Mesendoderm (in vitro differentiated cells): Measurements from ENCODE around the gene RBM15.
A peak's percentile ranks its signal among the peaks of the same experiment; 100 is the strongest.

Experiments used
- DNase-seq: peaks from one replicate; pipeline ENCODE4 v3.0.0; 2013
- H2AK5ac ChIP-seq: 2 replicates; pipeline ENCODE4 v1.6.1; 2013; ENCODE audit warnings: low read length, inconsistent platforms
- H2BK120ac ChIP-seq: 2 replicates; pipeline ENCODE4 v1.6.1; 2013; ENCODE audit warnings: low read depth, mild to moderate bottlenecking, low read length, moderate library complexity, mixed read lengths
- H2BK15ac ChIP-seq: replicated peaks from 2 replicates; pipeline ENCODE4 v1.6.1; 2013; ENCODE audit warnings: low read depth, mild to moderate bottlenecking, moderate library complexity
- H2BK5ac ChIP-seq: 2 replicates; pipeline ENCODE4 v1.6.1; 2013; ENCODE audit warnings: low read length, inconsistent platforms
- H3K18ac ChIP-seq: 2 replicates; pipeline ENCODE4 v1.6.1; 2013; ENCODE audit warnings: mild to moderate bottlenecking, low read length, mixed read lengths
- H3K23ac ChIP-seq: one replicate; pipeline ENCODE4 v1.6.1; 2013; ENCODE audit warnings: low read length
- H3K27ac ChIP-seq: 2 replicates; pipeline ENCODE4 v1.5.1; 2013; ENCODE audit warnings: low read depth, mild to moderate bottlenecking, inconsistent platforms, low read length, moderate library complexity
- H3K27me3 ChIP-seq: 2 replicates; pipeline ENCODE4 v1.6.1; 2013; ENCODE audit warnings: low read length, control low read depth, mild to moderate bottlenecking, inconsistent platforms; ENCODE audit not compliant: insufficient read depth, poor library complexity
- H3K36me3 ChIP-seq: 2 replicates; pipeline ENCODE4 v1.6.1; 2013; ENCODE audit warnings: low read length, inconsistent platforms; ENCODE audit not compliant: control insufficient read depth, insufficient read depth
- H3K4ac ChIP-seq: one replicate; pipeline ENCODE4 v1.6.1; 2013; ENCODE audit warnings: low read depth, mild to moderate bottlenecking, low read length, moderate library complexity
- H3K4me1 ChIP-seq: 2 replicates; pipeline ENCODE4 v1.6.1; 2013; ENCODE audit warnings: low read depth, low read length, inconsistent platforms; ENCODE audit not compliant: control insufficient read depth
- H3K4me2 ChIP-seq: 2 replicates; pipeline ENCODE4 v1.6.1; 2013; ENCODE audit warnings: low read length
- H3K4me3 ChIP-seq: 2 replicates; pipeline ENCODE4 v1.5.1; 2013; ENCODE audit warnings: mild to moderate bottlenecking, low read length
- H3K56ac ChIP-seq: one replicate; pipeline ENCODE4 v1.6.1; 2013; ENCODE audit warnings: low read length
- H3K79me1 ChIP-seq: 2 replicates; pipeline ENCODE4 v1.6.1; 2013; ENCODE audit warnings: low read length, inconsistent platforms
- H3K79me2 ChIP-seq: 2 replicates; pipeline ENCODE4 v1.6.1; 2013; ENCODE audit warnings: mild to moderate bottlenecking, low read length; ENCODE audit not compliant: control insufficient read depth, insufficient read depth
- H3K9ac ChIP-seq: 2 replicates; pipeline ENCODE4 v1.6.1; 2013; ENCODE audit warnings: low read length, inconsistent platforms
- H4K5ac ChIP-seq: one replicate; pipeline ENCODE4 v1.6.1; 2013; ENCODE audit warnings: low read length
- H4K8ac ChIP-seq: one replicate; pipeline ENCODE4 v1.6.1; 2013; ENCODE audit warnings: low read depth, mild to moderate bottlenecking, control low read depth, low read length, moderate library complexity
- WGBS: extraction: QIAGEN DNeasy Blood & Tissue Kit; methylation state at CpG from one replicate; pipeline ENCODE4 v1.1.7; 2013; ENCODE audit warnings: low lambda C conversion rate, missing lambda C conversion rate; ENCODE audit not compliant: insufficient coverage; ENCODE audit errors: extremely low coverage; 5-methylcytosine and 5-hydroxymethylcytosine counted together

The RBM15 gene

DNA sequence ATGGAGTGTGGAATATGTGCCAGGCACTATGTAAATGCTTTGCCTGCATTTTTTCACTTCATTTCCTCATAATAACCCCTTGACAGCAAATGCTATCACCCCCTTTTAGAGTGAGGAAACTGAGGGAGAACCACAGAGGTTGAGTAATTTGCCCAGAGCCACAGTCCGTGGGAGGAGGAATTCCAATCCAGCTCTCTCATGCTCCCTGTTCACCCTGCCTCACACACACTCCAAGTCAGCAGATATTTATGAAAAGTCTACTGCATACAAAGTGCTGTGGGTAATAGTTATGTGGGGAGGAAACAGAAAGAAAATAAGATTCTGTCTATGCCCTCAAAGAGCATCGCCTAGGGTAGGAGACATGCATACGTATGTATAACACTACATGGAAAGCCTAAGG is 30.9 kb upstream of the RBM15 start:
- H3K23ac ChIP-seq = no peak overlapping the region
- H3K9ac ChIP-seq = no peak overlapping the region
- no peaks in the 10 kb centered on the region for H3K79me1 ChIP-seq
- no peaks in the 10 kb centered on the region for H3K36me3 ChIP-seq
- no peak overlapping the region for H2BK5ac ChIP-seq
- no peaks in the 10 kb centered on the region for H3K79me2 ChIP-seq
- H2AK5ac ChIP-seq = no peak overlapping the region
- no peak overlapping the region for H3K4me2 ChIP-seq
- no peak for DNase-seq
- no peak overlapping the region for H3K56ac ChIP-seq
- no peak overlapping the region for H3K4ac ChIP-seq
- H3K18ac ChIP-seq = no peak overlapping the region
- H3K27ac ChIP-seq = no peak overlapping the region
- WGBS = no CpG with 5 or more reads among the region's 3 CpGs
- H3K4me1 ChIP-seq = no peaks in the 10 kb centered on the region
- no peak overlapping the region for H4K5ac ChIP-seq
- no peak overlapping the region for H3K4me3 ChIP-seq
- no peak overlapping the region for H2BK120ac ChIP-seq
- H4K8ac ChIP-seq = no peak overlapping the region
- H2BK15ac ChIP-seq = no peak overlapping the region
- H3K27me3 ChIP-seq = no peaks in the 10 kb centered on the region

DNA sequence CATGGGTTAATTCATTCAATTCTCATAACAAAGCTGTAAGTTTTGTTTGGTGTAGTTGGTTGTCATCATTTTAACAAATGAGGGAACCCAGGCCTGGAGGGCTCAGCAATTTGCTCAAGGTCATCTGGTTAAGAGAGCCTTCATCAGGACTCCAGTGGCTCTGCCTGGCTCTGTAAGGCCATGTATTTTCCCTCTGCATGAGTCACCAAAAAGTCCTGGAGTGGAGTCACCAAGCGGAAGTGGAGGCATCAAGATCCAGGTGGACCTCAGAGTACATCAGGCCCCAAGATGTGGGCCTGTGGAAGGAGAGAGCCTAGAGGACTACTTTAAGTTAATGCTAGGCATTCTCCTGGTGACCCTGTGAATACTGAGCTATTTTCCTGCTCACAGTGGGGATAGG is 30.0 kb upstream of the RBM15 start:
- no peak overlapping the region for H3K18ac ChIP-seq
- H2BK15ac ChIP-seq = no peak overlapping the region
- no peaks in the 10 kb centered on the region for H3K79me2 ChIP-seq
- H3K27ac ChIP-seq = no peak overlapping the region
- no peak overlapping the region for H2BK5ac ChIP-seq
- no peak overlapping the region for H2BK120ac ChIP-seq
- H3K4me2 ChIP-seq = no peak overlapping the region
- no CpG with 5 or more reads among the region's 1 CpG for WGBS
- H4K8ac ChIP-seq = no peak overlapping the region
- no peak overlapping the region for H2AK5ac ChIP-seq
- no peaks in the 10 kb centered on the region for H3K27me3 ChIP-seq
- no peaks in the 10 kb centered on the region for H3K4me1 ChIP-seq
- no peak overlapping the region for H3K9ac ChIP-seq
- H3K56ac ChIP-seq = no peak overlapping the region
- H3K23ac ChIP-seq = no peak overlapping the region
- H4K5ac ChIP-seq = no peak overlapping the region
- H3K79me1 ChIP-seq = no peaks in the 10 kb centered on the region
- no peaks in the 10 kb centered on the region for H3K36me3 ChIP-seq
- DNase-seq = no peak
- no peak overlapping the region for H3K4me3 ChIP-seq
- no peak overlapping the region for H3K4ac ChIP-seq

- Histone ChIP-seq H4K8ac (no peak overlapping the region), H2BK120ac (no peak overlapping the region), H4K5ac (no peak overlapping the region), H3K4me2 (no peak overlapping the region), H2BK5ac (no peak overlapping the region), H3K79me2 (no peaks in the 10 kb centered on the region), H3K27me3 (no peaks in the 10 kb centered on the region), H3K4ac (no peak overlapping the region), H3K23ac (no peak overlapping the region), H3K9ac (no peak overlapping the region), H3K79me1 (no peaks in the 10 kb centered on the region), H3K36me3 (no peaks in the 10 kb centered on the region), H3K18ac (no peak overlapping the region), H2BK15ac (no peak overlapping the region), H3K4me3 (no peak overlapping the region), H2AK5ac (no peak overlapping the region), H3K4me1 (no peaks in the 10 kb centered on the region), H3K27ac (no peak overlapping the region), H3K56ac (no peak overlapping the region)
- no CpG with 5 or more reads among the region's 3 CpGs for WGBS
- DNase-seq = no peak
These were observed 29.4 kb upstream of the RBM15 start for GRCh38 chr1:110309767-110310166.

DNA sequence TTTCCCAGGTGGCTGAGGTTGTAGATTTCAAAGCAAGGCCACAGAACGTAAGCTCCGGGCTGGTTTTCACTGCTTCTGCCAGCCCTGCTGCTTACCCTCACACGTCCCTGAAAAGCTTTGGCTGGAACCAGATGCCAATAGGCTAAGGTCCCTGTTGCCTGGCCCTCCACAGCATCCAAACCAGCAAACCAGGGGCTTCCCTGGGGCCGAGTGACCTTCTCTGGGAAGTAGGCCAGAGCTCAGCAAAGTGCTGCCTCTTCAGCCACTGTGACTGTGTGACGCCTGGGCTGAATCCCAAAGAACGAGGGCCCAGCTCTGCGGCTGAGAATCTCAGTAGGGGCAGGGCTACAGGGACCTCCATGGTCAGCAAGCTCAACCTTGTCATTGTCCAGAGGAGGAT is 28.9 kb upstream of the RBM15 start:
- Histone ChIP-seq H3K23ac (no peak overlapping the region), H3K79me1 (no peaks in the 10 kb centered on the region), H3K27me3 (no peaks in the 10 kb centered on the region), H3K18ac (no peak overlapping the region), H3K4ac (no peak overlapping the region), H4K5ac (no peak overlapping the region), H3K9ac (no peak overlapping the region), H3K4me2 (no peak overlapping the region), H2AK5ac (no peak overlapping the region), H3K56ac (no peak overlapping the region), H2BK120ac (no peak overlapping the region), H3K4me1 (no peaks in the 10 kb centered on the region), H4K8ac (no peak overlapping the region), H3K79me2 (no peaks in the 10 kb centered on the region), H3K36me3 (no peaks in the 10 kb centered on the region), H3K4me3 (no peak overlapping the region), H2BK5ac (no peak overlapping the region), H2BK15ac (no peak overlapping the region), H3K27ac (no peak overlapping the region)
- no peak for DNase-seq
- WGBS = no CpG with 5 or more reads among the region's 7 CpGs

DNA sequence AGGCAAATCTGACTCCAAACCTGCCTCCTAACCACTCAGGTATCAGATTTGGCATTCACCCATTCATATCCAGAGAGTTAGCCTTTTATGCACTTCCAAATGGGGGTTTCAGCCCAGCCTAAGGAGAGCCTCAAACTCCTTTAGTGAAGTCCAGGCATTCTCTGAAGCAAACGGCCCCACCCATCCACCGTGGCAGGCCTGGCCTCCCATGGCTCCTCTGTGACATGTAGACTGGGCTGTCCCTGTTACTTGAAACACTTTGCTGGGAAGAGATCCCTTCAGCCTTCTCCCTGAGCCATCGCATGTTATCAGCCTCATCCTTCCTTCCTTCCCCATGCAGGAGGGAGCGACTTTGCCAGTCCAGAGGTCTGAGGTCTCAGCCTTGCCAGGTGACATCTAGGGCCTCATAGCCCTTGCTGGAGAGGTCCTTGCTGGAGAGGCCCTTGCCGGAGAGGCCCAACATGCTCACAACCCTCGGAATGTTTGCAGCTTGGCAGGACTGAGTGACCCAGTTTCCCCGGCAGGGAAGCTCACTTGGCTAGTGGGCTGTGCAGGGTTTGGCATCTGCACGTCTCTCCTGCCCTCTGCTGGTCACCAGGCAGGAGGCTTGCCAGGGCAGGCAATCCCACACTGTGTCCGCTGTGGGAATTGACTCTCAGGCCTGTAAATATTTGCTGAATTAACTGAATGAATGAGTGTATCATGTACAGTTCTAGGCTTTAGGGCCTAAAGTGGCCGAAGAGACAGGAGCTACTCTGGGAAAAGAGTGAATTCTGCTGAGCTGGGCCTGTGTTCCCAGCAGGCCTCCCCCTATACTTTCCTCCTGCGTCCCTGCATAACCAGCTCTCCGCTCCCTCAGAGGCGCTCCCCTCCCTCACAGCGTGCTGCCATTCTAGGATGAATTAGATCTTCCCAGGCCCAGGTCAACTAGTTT is 26.7 kb upstream of the RBM15 start:
- Histone ChIP-seq H3K56ac (peak overlapping the region; percentile 17), H3K4me3 (no peak overlapping the region), H3K4me1 (no peaks in the 10 kb centered on the region), H3K79me2 (no peaks in the 10 kb centered on the region), H2AK5ac (no peak overlapping the region), H2BK15ac (no peak overlapping the region), H3K23ac (no peak overlapping the region), H2BK5ac (no peak overlapping the region), H3K18ac (no peak overlapping the region), H3K4me2 (peak overlapping the region; percentile 9), H3K4ac (no peak overlapping the region), H3K36me3 (no peaks in the 10 kb centered on the region), H3K27me3 (no peaks in the 10 kb centered on the region), H3K79me1 (no peaks in the 10 kb centered on the region), H3K9ac (peak overlapping the region; percentile 46), H4K8ac (no peak overlapping the region), H3K27ac (no peak overlapping the region), H2BK120ac (no peak overlapping the region), H4K5ac (no peak overlapping the region)
- DNase-seq = peak; percentile 80
- no CpG with 5 or more reads among the region's 14 CpGs for WGBS

GRCh38 chr1:110316735-110317134 is 22.4 kb upstream of the RBM15 start:
- no peak overlapping the region for H3K9ac ChIP-seq
- H3K79me2 ChIP-seq = no peaks in the 10 kb centered on the region
- H3K36me3 ChIP-seq = no peaks in the 10 kb centered on the region
- H2BK120ac ChIP-seq = no peak overlapping the region
- WGBS = no CpG with 5 or more reads among the region's 2 CpGs
- no peak overlapping the region for H3K23ac ChIP-seq
- no peak overlapping the region for H3K4me3 ChIP-seq
- H2BK15ac ChIP-seq = no peak overlapping the region
- no peak overlapping the region for H4K8ac ChIP-seq
- no peaks in the 10 kb centered on the region for H3K4me1 ChIP-seq
- no peak overlapping the region for H4K5ac ChIP-seq
- no peak overlapping the region for H2BK5ac ChIP-seq
- H3K27me3 ChIP-seq = no peaks in the 10 kb centered on the region
- no peak overlapping the region for H2AK5ac ChIP-seq
- no peak for DNase-seq
- H3K4ac ChIP-seq = no peak overlapping the region
- H3K56ac ChIP-seq = no peak overlapping the region
- H3K27ac ChIP-seq = no peak overlapping the region
- H3K18ac ChIP-seq = no peak overlapping the region
- no peak overlapping the region for H3K4me2 ChIP-seq
- no peaks in the 10 kb centered on the region for H3K79me1 ChIP-seq
